NCI-H2196 treated with DMSO at 0.1 percent for 48 hours (cell line): ENCODE measurements around the gene NUP107.

Experiments used
- DNase-seq: peaks from one replicate; lab custom pipeline; 2025; ENCODE audit not compliant: unreplicated experiment; lab: John Stamatoyannopoulos, UW

Gene NUP107

GRCh38 chr12:68772714-68773113 lies 85.9 kb downstream of the NUP107 start:
- no peak for DNase-seq

GRCh38 chr12:68773582-68773981 lies 86.8 kb downstream of the NUP107 start:
- DNase-seq = no peak

- no peak for DNase-seq
These were observed 88.4 kb downstream of the NUP107 start for GRCh38 chr12:68775121-68775630.

- DNase-seq = no peak
These were observed 90.3 kb downstream of the NUP107 start for GRCh38 chr12:68776976-68777610.

- DNase-seq = no peak
These were observed 92.5 kb downstream of the NUP107 start for GRCh38 chr12:68779280-68779679.

GRCh38 chr12:68780731-68781130 lies 94.0 kb downstream of the NUP107 start:
- DNase-seq = no peak

- DNase-seq = no peak
These were observed 95.0 kb downstream of the NUP107 start for GRCh38 chr12:68781728-68782127.

GRCh38 chr12:68784015-68784414 lies 97.2 kb downstream of the NUP107 start:
- DNase-seq = no peak

GRCh38 chr12:68785358-68785757 lies 98.6 kb downstream of the NUP107 start:
- no peak for DNase-seq

GRCh38 chr12:68785823-68786222 lies 99.0 kb downstream of the NUP107 start:
- no peak for DNase-seq

- DNase-seq = no peak
These were observed 100.2 kb downstream of the NUP107 start for GRCh38 chr12:68786929-68787328.

GRCh38 chr12:68788554-68789143 lies 101.9 kb downstream of the NUP107 start:
- no peak for DNase-seq

- no peak for DNase-seq
These were observed 102.5 kb downstream of the NUP107 start for GRCh38 chr12:68789144-68789878.

- DNase-seq = no peak
These were observed 103.5 kb downstream of the NUP107 start for GRCh38 chr12:68790081-68790951.

- no peak for DNase-seq
These were observed 104.1 kb downstream of the NUP107 start for GRCh38 chr12:68790952-68791234.

GRCh38 chr12:68791897-68792481 lies 105.2 kb downstream of the NUP107 start:
- DNase-seq = no peak

- DNase-seq = no peak
These were observed 106.2 kb downstream of the NUP107 start for GRCh38 chr12:68792952-68793351.

- DNase-seq = no peak
These were observed 106.7 kb downstream of the NUP107 start for GRCh38 chr12:68793436-68793835.

- DNase-seq = no peak
These were observed 107.3 kb downstream of the NUP107 start for GRCh38 chr12:68793975-68794652.

- no peak for DNase-seq
These were observed 108.0 kb downstream of the NUP107 start for GRCh38 chr12:68794653-68795251.
